GM19193 (cell line): ENCODE measurements around the gene DUSP6.

Experiments
- POLR2A ChIP-seq: IDR thresholded peaks from 4 replicates; pipeline ENCODE4 v1.6.1; 2011; ENCODE audit not compliant: insufficient read depth, insufficient read length; ENCODE audit errors: extremely low read depth

Gene DUSP6

DNA sequence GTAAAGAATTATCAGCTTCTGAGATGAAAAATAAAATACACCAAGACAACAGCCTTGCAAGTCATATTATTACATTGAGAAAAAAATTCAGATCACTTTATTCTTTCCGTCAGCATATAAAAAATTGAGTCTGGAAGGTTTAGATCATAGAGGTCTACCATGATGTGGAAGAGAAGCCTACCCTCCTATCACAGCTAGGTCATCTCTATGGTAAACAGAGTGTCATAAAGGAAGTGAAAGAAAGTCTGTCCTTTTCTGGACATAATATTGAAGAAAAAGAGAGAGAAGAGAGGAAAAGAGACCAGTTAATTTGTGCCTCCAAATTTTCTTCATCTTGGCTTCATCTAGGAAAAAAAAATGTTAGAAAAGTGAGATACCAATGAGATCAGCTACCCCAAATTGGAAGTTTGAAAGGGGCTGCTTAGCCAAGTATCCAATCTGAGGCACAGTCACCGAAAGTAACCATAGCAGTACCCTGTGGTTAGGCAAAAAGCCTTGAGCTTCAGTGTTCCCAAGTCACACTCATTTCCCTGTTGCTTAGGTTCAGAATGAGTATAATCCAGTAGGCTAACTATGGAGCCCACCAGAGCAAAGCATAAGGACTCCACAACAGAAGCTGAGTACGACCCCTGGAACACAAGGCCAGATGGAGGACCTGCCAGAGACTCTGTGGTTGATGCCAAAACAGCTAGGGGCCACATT lies 38.1 kb downstream of the DUSP6 start:
- no peak for TF ChIP-seq POLR2A

DNA sequence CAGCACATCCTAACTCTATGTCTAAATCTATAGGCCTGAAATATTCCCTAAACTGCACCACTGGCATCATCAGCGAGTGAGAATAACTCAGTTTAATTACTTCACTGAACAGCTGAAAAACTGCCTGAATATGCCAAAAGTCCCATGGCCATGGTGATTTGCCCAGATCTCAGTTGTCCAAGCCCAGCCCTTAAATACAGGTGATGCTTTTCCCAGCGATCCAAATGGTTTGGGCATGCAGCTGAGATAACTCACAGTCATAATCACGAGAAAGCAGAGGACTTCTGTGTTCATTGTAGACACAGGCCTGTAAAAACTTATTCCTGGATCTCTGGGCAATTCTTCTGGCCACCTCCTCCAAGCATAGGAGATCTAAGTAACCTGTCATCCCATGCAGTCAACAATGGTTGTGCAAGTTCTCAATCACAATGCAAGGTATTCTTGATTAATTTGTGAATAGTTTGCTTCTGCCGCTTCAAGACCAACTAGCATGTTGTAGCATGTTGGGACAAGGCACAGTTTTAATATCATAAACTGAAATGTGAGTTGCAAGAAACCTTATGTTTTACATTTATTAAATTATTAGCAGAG lies 40.5 kb downstream of the DUSP6 start:
- TF ChIP-seq POLR2A = no peak

DNA sequence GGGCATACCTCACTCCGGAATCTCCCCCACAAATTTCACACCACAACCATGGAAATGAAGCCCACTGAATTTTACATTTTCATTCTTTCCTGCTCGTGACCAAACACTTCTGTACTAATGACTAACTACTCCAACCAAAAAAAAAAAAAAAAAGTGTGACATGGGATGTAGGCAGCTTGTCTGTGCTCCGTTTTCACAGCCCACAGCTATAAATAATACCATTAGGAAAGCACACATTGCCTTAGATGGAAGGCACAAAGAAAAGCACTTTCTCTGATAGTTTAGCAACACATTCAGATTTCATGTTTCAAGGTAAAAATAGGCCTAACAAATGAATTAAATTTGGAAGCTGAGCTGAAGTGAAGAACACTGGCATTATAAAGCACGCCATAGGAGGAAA lies 42.5 kb downstream of the DUSP6 start:
- no peak for TF ChIP-seq POLR2A

DNA sequence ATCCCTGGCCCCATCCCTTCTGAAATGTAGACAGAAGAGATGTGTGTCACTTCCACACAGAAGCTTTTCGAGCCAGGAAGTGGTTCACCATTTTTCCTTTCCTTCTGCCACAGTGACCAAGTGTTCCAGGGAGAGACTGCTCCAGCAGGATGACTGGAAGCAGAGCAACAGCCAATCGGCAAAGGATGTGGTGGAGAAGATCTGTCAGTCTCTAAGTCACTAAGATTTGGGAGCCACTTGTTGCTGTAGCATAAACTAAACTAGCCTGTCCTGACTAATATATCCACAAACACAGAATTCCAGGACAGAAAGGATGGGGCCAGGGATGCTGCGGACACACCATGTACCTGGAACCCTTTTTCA lies 42.9 kb downstream of the DUSP6 start:
- TF ChIP-seq POLR2A = no peak

DNA sequence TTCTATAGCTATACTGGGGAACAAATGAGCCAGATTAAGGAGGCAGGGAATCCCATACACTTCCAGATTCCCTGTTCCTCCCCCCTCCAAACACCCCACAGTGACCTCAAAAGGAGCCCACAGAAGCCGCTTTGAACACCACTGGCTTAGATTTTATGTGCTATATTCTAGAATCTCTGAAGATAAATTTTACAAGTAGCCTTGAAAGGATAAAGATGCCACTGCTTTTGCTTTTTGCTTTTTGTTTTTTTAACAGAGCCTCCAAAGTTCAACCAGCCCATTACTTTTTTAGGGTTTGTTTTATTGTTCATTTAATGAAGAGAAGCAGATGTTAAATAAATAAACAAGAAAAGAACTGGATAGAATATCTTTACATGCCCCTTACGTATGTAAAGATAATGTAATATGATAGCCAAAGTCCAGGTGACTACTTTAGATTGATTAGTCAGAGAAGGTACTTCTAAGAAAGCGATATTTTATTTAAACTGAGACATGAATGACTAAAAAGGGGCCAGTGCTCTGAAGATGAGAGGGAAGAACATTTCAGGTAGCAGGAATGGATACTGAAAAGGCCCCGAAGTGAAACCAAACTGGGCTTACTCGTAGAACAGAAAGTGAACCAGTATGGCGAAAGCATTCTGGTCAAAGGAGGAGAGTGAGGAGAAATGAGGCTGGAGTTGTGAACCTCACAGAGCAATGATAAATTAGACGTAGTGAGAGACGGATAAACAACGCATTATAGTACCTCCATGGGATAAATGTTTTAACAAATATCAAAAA lies 44.6 kb downstream of the DUSP6 start:
- TF ChIP-seq POLR2A = no peak

DNA sequence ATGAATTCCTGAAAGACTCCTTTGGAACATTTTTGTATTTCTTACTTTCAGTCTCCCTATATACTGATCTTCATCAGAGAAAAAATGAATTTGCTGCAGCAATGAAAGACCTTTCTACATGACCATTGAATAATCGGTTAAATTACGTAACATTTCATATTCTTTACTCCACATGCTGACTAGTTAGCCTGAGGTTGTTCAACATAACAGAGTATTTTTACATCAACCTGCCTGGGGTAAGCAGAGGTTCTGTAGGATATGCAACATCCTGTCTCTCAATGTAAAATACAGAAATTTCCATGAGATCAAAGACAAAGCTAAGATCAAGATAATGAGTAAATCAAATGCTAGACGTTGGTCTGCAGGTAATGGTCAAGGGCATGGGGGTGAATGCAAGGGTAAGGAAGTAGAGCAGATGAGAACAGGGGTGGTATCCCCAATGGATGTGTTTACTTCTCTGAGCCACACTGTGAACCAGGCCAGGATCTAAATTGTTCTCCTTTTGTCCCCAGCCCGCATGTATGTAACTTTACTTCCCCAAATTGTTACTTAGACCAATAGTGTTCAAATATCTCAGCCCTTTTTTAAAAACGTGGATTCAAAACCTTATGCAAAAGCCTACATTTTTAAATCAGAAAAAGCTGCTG lies 45.4 kb downstream of the DUSP6 start:
- no peak for TF ChIP-seq POLR2A

DNA sequence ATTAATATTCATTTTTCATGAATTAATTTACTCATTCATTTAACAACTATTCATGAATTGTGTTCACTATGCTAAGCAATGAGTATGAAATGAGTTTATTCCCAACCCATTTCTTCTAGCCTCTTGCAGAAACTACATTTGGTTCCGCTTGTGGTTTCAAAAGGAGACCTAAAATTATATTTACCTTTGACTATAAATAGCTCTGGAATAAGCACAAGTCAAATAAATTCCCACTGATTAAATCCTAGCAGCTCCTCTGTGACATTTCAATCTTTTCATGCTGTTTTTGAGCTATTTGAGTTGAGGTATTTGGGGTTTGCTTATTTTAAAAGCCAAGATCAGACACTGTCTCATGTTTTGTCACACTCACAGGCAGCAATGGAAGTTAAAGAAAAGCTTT lies 46.9 kb downstream of the DUSP6 start:
- no peak for TF ChIP-seq POLR2A

DNA sequence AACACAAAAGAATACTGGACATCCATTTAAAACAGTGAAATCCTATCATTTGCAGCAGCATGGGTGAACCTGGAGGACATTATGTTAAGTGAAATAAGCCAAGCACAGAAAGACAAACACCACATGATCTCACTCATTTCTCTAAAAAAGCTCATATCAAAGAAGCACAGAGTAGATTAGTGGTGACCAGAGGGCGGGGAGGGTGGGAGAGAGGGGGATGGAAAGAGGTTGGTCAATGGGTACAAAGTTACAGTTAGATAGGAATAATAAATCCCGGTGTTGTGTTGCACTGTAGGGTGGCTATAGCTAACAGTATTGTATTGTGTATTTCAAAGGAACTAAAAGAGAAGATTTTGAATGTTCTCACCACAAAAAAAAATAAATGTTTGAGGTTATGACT lies 52.4 kb downstream of the DUSP6 start:
- TF ChIP-seq POLR2A = no peak

DNA sequence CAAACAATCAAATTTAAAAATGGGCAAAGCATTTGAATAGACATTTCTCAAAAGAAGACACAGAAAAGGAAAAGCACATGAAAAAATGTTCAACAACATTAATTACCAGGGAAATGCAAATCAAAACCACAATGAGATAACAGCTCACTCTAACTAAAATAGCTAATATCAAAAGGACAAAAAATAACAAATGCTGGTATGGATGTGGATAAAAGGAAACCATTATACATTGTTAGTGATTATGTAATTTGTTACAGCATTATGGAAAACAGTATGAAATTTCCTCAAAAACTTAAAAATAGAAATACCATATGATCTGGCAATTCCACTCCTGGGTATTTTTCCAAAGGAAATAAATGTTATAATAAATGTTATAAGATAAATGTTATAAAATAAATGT lies 52.9 kb downstream of the DUSP6 start:
- no peak for TF ChIP-seq POLR2A
